Fibroblast of mammary gland (primary cell): ENCODE data around the gene CAPS.

Experiments used
- DNase-seq: peaks from one replicate; pipeline ENCODE4 v3.0.0-alpha.2; 2010; ENCODE audit warnings: low read depth
- H3K4me3 ChIP-seq: 2 replicates; pipeline ENCODE4 v1.5.1; 2011; ENCODE audit warnings: low read depth, mild to moderate bottlenecking, low read length, moderate library complexity; ENCODE audit not compliant: control insufficient read depth
- CTCF ChIP-seq: conservative IDR thresholded peaks from 2 replicates; pipeline ENCODE4 v1.5.1; 2011; ENCODE audit warnings: low read depth, low read length, inconsistent platforms; ENCODE audit not compliant: control insufficient read depth, insufficient read depth

CAPS gene

GRCh38 chr19:5929625-5930024 is 15.6 kb downstream of the CAPS start:
- no peak overlapping the region for H3K4me3 ChIP-seq
- DNase-seq = no peak
- TF ChIP-seq CTCF = no peak

GRCh38 chr19:5931251-5931650 is 17.2 kb downstream of the CAPS start:
- DNase-seq = no peak
- TF ChIP-seq CTCF = no peak
- H3K4me3 ChIP-seq = no peak overlapping the region

GRCh38 chr19:5932146-5932545 is 18.1 kb downstream of the CAPS start:
- H3K4me3 ChIP-seq = no peak overlapping the region
- no peak for DNase-seq
- no peak for TF ChIP-seq CTCF

GRCh38 chr19:5932609-5933262 is 18.7 kb downstream of the CAPS start:
- no peak for DNase-seq
- no peak for TF ChIP-seq CTCF
- no peak overlapping the region for H3K4me3 ChIP-seq

- no peak for TF ChIP-seq CTCF
- H3K4me3 ChIP-seq = no peak overlapping the region
- peak; percentile 54 for DNase-seq
These were observed 19.5 kb downstream of the CAPS start for GRCh38 chr19:5933391-5934068.

GRCh38 chr19:5934069-5934401 is 20.0 kb downstream of the CAPS start:
- H3K4me3 ChIP-seq = no peak overlapping the region
- TF ChIP-seq CTCF = no peak
- DNase-seq = no peak
